Germinal center (tissue), 1 donor: Measurements from ENCODE around the gene RBM10.

Experiments used
- DNase-seq: peaks from one replicate; pipeline ENCODE4 v3.0.0; 2012; ENCODE audit warnings: mixed read lengths, low spot score

RBM10 gene

GRCh38 chrX:47175588-47175980, 30.6 kb downstream of the RBM10 start:
- DNase-seq: no peak

DNA sequence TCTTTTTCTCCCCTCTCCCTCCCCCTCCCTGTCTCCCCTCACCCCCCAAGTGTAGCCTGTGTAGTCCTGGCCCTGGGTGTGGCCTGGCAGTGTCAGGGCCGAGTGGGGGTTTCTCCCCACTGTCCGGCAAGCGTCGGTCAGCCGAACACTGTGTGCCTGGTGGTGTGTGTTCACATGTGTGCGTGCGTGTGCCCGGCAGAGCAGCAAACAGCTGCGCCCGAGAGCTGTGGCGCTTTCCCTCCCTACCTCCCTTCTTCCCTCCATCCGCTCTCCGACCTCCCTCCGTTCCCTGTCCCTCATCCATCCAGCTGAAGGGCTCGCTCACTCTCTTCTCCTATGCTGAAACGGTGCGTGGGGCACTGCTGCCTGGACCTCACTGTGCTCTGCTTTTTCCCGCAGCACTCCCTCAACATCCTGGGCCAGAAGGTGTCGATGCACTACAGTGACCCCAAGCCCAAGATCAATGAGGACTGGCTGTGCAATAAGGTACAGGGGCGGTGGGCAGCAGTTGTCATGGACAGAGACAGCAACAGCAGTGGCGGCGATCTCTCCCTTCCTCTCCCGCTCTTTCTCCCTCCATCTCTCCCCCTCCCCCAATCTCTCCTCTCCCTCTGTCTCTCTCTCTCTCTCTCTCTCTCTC, 31.2 kb downstream of the RBM10 start:
- no peak for DNase-seq

DNA sequence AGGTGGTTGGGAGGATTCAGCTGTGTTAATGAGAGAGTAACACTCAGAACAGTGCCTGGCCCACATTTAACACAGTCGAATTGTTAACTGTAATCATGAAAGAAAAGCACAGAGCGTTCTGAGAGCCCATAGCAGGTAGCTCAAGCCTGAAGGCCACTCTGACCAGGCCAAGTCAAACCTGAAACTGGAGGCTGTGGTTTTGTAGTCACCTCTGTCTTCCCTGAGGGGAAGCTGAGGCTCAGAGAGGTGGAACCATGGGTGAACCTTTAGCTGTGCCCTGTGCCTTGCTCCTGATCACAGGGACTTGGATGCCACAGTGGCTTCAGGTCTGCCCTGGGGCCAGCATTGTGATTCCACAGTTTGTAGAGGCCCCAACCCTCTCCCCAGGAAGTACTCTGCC, 32.1 kb downstream of the RBM10 start:
- no peak for DNase-seq

DNA sequence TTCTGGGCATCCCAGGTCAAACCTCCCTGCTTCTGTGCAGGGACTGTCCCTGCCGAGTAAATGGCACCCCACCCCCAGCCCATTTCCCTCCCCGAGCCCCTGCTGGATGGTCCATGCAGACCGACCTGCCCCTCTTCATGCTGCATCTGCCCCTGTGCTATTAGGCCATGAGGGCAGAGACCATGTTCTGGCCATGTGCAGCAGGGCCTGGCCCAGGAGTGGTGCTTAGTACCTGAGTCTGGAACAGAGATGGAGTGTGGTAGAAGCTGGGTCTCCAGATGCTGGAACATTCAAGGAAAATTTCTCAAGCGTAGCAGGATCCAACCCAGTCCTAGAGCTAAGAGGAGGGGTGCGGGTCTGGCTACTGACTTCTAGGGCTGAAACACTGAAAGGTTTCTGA, 33.3 kb downstream of the RBM10 start:
- DNase-seq: no peak

DNA sequence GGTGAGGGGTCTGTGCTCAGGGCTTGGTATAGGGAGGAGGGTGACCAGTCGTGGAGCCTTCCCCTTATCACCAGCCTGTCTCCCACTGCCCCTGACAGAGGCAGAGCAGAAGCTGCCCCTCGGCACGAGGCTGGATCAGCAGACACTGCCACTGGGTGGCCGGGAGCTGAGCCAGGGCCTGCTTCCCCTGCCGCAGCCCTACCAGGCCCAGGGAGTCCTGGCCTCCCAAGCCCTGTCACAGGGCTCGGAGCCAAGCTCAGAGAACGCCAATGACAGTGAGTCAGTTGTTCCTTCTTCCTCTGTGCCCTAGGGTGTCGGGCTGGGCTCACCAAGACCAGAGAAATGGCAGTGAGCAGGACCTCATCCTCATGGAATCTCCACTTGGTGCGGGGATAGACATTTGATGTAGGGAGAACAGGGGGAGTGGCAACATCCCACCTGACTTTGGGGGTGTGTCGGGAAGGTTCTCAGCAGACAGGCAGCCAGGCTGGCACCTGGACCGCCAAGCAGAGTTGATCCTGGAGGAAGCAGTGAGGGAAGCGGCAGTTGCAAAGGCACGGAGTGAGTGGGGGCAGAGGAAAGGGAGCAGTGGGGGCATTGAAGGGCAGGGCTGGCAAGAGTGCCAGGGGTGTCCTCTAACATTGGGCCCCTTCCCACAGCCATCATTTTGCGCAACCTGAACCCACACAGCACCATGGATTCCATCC, 34.4 kb downstream of the RBM10 start:
- DNase-seq: no peak

DNA sequence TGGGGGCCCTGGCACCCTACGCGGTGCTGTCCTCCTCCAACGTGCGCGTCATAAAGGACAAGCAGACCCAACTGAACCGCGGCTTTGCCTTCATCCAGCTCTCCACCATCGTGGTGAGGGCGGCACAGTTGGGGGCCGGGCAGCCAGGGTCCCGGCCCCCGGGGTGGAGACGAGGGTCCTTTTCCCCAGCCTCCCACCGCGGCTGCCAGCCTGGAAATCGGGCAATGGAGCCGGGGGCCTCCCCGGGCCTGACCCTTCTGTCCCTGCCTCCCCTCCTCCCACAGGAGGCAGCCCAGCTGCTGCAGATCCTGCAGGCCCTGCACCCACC, 34.9 kb downstream of the RBM10 start:
- DNase-seq: no peak

- DNase-seq: no peak
Measured at GRCh38 chrX:47180346-47180745, 35.3 kb downstream of the RBM10 start.

DNA sequence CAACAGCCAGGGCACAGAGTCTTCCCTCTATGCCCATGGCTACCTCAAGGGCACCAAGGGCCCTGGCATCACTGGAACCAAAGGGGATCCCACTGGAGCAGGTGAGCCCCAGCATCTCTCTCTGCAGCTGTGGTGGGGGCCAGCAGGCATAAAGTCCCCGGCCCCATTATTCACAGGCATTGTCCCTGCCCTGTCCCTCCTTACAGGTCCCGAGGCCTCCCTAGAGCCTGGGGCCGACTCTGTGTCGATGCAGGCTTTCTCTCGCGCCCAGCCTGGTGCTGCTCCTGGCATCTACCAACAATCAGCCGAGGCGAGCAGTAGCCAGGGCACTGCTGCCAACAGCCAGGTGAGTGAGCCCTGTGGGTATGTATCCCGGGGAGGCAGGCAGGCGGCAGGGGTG, 36.3 kb downstream of the RBM10 start:
- DNase-seq: no peak

- DNase-seq: no peak
Measured at GRCh38 chrX:47182106-47182700, 37.2 kb downstream of the RBM10 start.

- DNase-seq: no peak
Measured at GRCh38 chrX:47184486-47184885, 39.5 kb downstream of the RBM10 start.

DNA sequence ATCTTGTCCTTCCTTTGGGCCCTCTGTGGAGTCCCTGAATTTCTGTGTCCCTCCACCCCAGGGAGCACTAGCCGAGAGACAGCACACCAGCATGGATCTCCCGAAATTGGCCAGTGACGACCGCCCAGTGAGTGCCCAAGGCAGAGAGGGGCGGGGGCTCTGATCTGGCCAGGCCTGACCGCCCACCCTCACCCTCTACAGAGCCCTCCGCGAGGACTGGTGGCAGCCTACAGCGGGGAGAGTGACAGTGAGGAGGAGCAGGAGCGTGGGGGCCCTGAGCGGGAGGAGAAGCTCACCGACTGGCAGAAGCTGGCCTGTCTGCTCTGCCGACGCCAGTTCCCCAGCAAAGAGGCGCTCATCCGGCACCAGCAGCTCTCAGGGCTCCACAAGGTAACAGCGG, 40.2 kb downstream of the RBM10 start:
- no peak for DNase-seq

- no peak for DNase-seq
Measured at GRCh38 chrX:47186096-47186740, 41.2 kb downstream of the RBM10 start.

GRCh38 chrX:47187106-47187677, 42.2 kb downstream of the RBM10 start:
- no peak for DNase-seq

DNA sequence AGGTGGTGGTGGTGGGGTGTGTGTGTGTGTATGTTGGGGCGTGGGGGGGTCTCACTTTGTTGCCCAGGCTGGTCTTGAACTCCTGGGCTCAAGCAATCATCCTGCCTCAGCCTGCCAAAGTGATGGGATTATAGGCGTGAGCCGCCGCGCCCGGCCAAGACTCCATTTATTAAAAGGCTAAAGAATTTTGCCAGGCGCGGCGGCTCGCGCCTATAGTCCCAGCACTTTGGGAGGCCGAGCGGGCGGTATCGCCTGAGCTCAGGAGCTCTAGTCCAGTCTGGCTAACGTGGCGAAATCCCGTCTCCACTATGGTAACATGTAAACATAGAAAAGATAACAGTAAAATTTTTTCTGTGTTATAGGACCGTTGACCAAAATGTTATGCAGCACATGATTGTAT, 44.9 kb downstream of the RBM10 start:
- no peak for DNase-seq

DNA sequence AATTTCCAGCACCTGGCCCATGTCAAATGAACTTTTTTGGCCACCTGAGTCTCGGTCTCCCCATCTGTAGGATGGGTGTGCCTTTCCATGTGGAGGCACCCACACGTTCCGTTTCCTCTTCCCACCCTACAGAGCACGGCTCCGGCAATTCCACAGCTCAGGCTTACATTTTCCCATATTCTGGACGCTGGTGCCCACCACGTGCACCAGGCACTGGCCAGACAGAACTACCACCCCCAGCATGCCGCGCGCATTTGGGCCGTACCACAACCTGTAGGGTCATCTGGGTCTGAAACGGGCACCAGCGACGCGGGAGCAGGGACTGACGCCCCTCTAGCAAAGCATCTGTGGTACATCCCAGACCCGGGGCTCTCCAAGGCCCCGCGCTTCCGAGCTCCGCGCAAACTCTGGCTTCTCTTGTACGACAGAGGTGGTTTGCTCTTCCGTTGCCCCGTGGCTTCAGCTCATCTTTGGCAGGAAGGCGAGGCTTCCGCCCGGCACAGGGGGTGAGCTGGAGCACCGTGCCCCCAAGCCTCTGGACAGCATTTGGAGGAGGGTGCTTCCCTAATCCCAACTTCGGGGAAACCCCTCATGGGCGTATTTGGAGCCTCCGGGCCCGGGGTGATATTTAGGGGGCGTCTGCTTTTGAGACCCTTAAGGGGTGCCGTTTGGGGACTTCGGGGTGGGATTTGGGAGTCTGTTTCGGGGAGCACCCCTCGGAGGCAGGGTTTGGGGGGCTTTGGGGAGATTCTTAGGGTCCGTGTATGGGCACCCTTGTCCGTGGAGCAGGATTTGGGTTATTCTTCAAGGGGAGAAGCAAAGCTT, 45.6 kb downstream of the RBM10 start:
- peak; percentile 87 for DNase-seq

DNA sequence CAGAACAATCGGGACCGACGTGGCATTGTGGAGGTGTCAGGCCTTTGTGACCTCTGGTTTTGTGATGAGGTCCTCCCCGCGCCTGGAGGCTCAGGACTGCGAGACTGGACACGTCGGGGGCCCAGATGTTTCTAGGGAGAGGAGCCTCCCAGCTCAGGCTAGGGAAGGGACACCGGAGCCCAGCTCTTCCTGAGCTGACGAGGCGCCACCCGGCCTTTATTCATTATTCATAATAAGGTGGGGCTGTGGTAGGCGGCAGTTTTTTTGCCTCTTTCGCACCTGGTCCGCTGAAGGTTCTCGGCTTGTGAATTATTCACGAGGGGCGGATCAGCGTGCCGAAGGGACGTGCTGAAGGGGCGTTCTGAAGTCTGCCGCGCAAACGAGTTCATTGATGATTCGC, 46.3 kb downstream of the RBM10 start:
- peak; percentile 42 for DNase-seq

GRCh38 chrX:47191806-47192401, 46.9 kb downstream of the RBM10 start:
- peak; percentile 26 for DNase-seq

- peak; percentile 84 for DNase-seq
Measured at GRCh38 chrX:47193475-47194193, 48.6 kb downstream of the RBM10 start, which contains the start of gene UBA1. UBA1 (plus strand) TSS chrX:47193829; CDS start chrX:47198803, 4,974 bp downstream.

GRCh38 chrX:47194194-47194787, 49.3 kb downstream of the RBM10 start:
- DNase-seq: no peak

- no peak for DNase-seq
Measured at GRCh38 chrX:47196098-47196497, 51.1 kb downstream of the RBM10 start.
